ENCODE data around the gene KLHL30. TPM values are rescaled to one million over a fixed set of nuclear protein-coding genes. Genes with fewer than 3 reads are reported as not detected.

KLHL30 gene
- total RNA-seq, 1 experiment from 2014 or later: 0.64 TPM

GRCh38 chr2:238151205-238151604 lies 12.7 kb downstream of the KLHL30 start:
- no TSS peak for BruUV-seq (replicated peaks)
- H3K9me3 Mint-ChIP-seq (ENCODE audit: low read depth, unreplicated experiment): no peaks in the 10 kb centered on the region
- no peaks in the 10 kb centered on the region for H3K4me1 Mint-ChIP-seq (ENCODE audit: low read depth, unreplicated experiment)
- H3K27ac Mint-ChIP-seq (ENCODE audit: unreplicated experiment): no peak overlapping the region
- intact Hi-C loops (cut with micrococcal nuclease; ENCODE audit: unreplicated experiment): no loop called here
- CTCF ChIA-PET: interaction anchor here (0.6 kb wide), 1 partner anchor 18 kb away, joined by 3 read pairs; no protein-coding TSS in a partner anchor
- no peak overlapping the region for H3K4me3 Mint-ChIP-seq (ENCODE audit: low read depth, unreplicated experiment)
- no peak for DNase-seq
- H3K36me3 Mint-ChIP-seq (ENCODE audit: insufficient read depth, unreplicated experiment): no peaks in the 10 kb centered on the region
- TF ChIP-seq CTCF (IDR thresholded peaks at IDR 0.05; ENCODE audit: unreplicated experiment): no peak
- no peaks in the 10 kb centered on the region for H3K27me3 Mint-ChIP-seq (ENCODE audit: unreplicated experiment)

- no peak for DNase-seq
- TF ChIP-seq CTCF (IDR thresholded peaks at IDR 0.05; ENCODE audit: unreplicated experiment): no peak
- CTCF ChIA-PET: interaction anchor here (0.6 kb wide), 2 partner anchors 18 to 45 kb away, joined by 3 read pairs; no protein-coding TSS in a partner anchor
- no TSS peak for BruUV-seq (replicated peaks)
- intact Hi-C loops (cut with micrococcal nuclease; ENCODE audit: unreplicated experiment): no loop called here
- H3K36me3 Mint-ChIP-seq (ENCODE audit: insufficient read depth, unreplicated experiment): no peaks in the 10 kb centered on the region
- H3K4me3 Mint-ChIP-seq (ENCODE audit: low read depth, unreplicated experiment): no peak overlapping the region
- H3K27me3 Mint-ChIP-seq (ENCODE audit: unreplicated experiment): no peaks in the 10 kb centered on the region
- no peaks in the 10 kb centered on the region for H3K4me1 Mint-ChIP-seq (ENCODE audit: low read depth, unreplicated experiment)
- H3K9me3 Mint-ChIP-seq (ENCODE audit: low read depth, unreplicated experiment): no peaks in the 10 kb centered on the region
- no peak overlapping the region for H3K27ac Mint-ChIP-seq (ENCODE audit: unreplicated experiment)
Measured at GRCh38 chr2:238151628-238152235, 13.3 kb downstream of the KLHL30 start.

- no peaks in the 10 kb centered on the region for H3K27me3 Mint-ChIP-seq (ENCODE audit: unreplicated experiment)
- intact Hi-C loops (cut with micrococcal nuclease; ENCODE audit: unreplicated experiment): no loop called here
- CTCF ChIA-PET: no interaction called here
Measured at GRCh38 chr2:238152771-238153688, 14.6 kb downstream of the KLHL30 start.

GRCh38 chr2:238154570-238154969 lies 16.1 kb downstream of the KLHL30 start:
- peaks cover 4% of the 10 kb centered on the region for H3K4me1 Mint-ChIP-seq (ENCODE audit: low read depth, unreplicated experiment)
- no peaks in the 10 kb centered on the region for H3K9me3 Mint-ChIP-seq (ENCODE audit: low read depth, unreplicated experiment)
- no peak overlapping the region for H3K27ac Mint-ChIP-seq (ENCODE audit: unreplicated experiment)
- DNase-seq: no peak
- no peaks in the 10 kb centered on the region for H3K36me3 Mint-ChIP-seq (ENCODE audit: insufficient read depth, unreplicated experiment)
- CTCF ChIA-PET: no interaction called here
- no peak overlapping the region for H3K4me3 Mint-ChIP-seq (ENCODE audit: low read depth, unreplicated experiment)
- TF ChIP-seq CTCF (IDR thresholded peaks at IDR 0.05; ENCODE audit: unreplicated experiment): no peak
- BruUV-seq (replicated peaks): no TSS peak
- intact Hi-C loops (cut with micrococcal nuclease; ENCODE audit: unreplicated experiment): no loop called here
- H3K27me3 Mint-ChIP-seq (ENCODE audit: unreplicated experiment): no peaks in the 10 kb centered on the region

More at GRCh38 chr2:238152771-238153688, 14.6 kb downstream of the KLHL30 start:
- Mint-ChIP-seq H3K4me1 (ENCODE audit: low read depth, unreplicated experiment) (no peaks in the 10 kb centered on the region), H3K9me3 (ENCODE audit: low read depth, unreplicated experiment) (no peaks in the 10 kb centered on the region), H3K4me3 (ENCODE audit: low read depth, unreplicated experiment) (no peak overlapping the region), H3K27ac (ENCODE audit: unreplicated experiment) (no peak overlapping the region), H3K36me3 (ENCODE audit: insufficient read depth, unreplicated experiment) (no peaks in the 10 kb centered on the region)
- no peak for DNase-seq
- peak; percentile 41 for TF ChIP-seq CTCF (IDR thresholded peaks at IDR 0.05; ENCODE audit: unreplicated experiment)
- no TSS peak for BruUV-seq (replicated peaks)
